Stomach (tissue), 4 donors: ENCODE data around the gene CAPZB.

ENCODE experiments used
- CTCF ChIP-seq, 7 experiments: fragments of 450-650 bp in 4 of 7; fragments of 200-600 bp in 3 of 7; sonication (generic) in 3 of 7; IDR thresholded peaks; one replicate each; pipeline ENCODE4 v1.5.1; 2016 to 2019; ENCODE audit warnings: antibody characterized with exemption in 7 of 7, control low read depth in 2 of 7, mild to moderate bottlenecking in 1 of 7
- EP300 ChIP-seq: sonication (generic); formaldehyde crosslinking; IDR thresholded peaks from one replicate; pipeline ENCODE4 v1.6.1; 2017; ENCODE audit warnings: antibody characterized with exemption
- POLR2A ChIP-seq, 4 donors: fragments of 450-650 bp; IDR thresholded peaks; one replicate each; pipeline ENCODE4 v1.6.1; 2016; ENCODE audit warnings: antibody characterized with exemption in 4 of 4, control low read depth in 2 of 4, mild to moderate bottlenecking in 1 of 4, moderate library complexity in 1 of 4
- POLR2AphosphoS5 ChIP-seq, 3 donors: sonication (generic); formaldehyde crosslinking; IDR thresholded peaks; one replicate each; pipeline ENCODE4 v1.6.1; 2016; ENCODE audit warnings: antibody characterized with exemption in 3 of 3

- no peak for TF ChIP-seq POLR2AphosphoS5 (IDR thresholded peaks at IDR 0.05)
- no peak for TF ChIP-seq CTCF (IDR thresholded peaks at IDR 0.05)
- TF ChIP-seq POLR2A (IDR thresholded peaks at IDR 0.05): no peak
- no peak for TF ChIP-seq EP300
Measured at GRCh38 chr1:19483691-19484090, 1.6 kb downstream of the CAPZB start.
